Kidney epithelial cell (primary cell): ENCODE data around the gene TSPYL4. TPM values are rescaled to one million over a fixed set of nuclear protein-coding genes. Genes with fewer than 3 reads are reported as not detected.

Experiments used
- DNase-seq: peaks from one replicate; pipeline ENCODE4 v3.0.0-alpha.2; 2010; ENCODE audit warnings: low read depth
- H3K27me3 ChIP-seq: 2 replicates; pipeline ENCODE4 v1.6.0; 2011; ENCODE audit warnings: low read length; ENCODE audit not compliant: control insufficient read depth, insufficient read depth
- H3K36me3 ChIP-seq: 2 replicates; pipeline ENCODE4 v1.5.1; 2011; ENCODE audit warnings: low read length; ENCODE audit not compliant: control insufficient read depth, insufficient read depth
- H3K4me3 ChIP-seq: 2 replicates; pipeline ENCODE4 v1.5.1; 2011; ENCODE audit warnings: low read depth, mild to moderate bottlenecking, control low read depth, low read length
- total RNA-seq: library from RNA; depleted of rRNA; stranded (reverse); fragments of >200 nt; gene quantifications from 2 replicates; pipeline ENCODE4 v1.2.3, GENCODE V29; 2015
- TF ChIP-seq, protein P1 (sequence below): IDR thresholded peaks from 2 replicates; pipeline ENCODE4 v1.5.1; 2011; ENCODE audit warnings: mild to moderate bottlenecking, moderate library complexity, low read length, control low read depth, inconsistent platforms; ENCODE audit not compliant: insufficient read depth, poor library complexity, severe bottlenecking

TSPYL4 gene
- total RNA-seq, 1 donor from 2014 or later, result 13.5 TPM

GRCh38 chr6:116239256-116239655 is 14.6 kb downstream of the TSPYL4 start:
- no peak overlapping the region for H3K4me3 ChIP-seq
- DNase-seq, result no peak
- no peaks in the 10 kb centered on the region for H3K27me3 ChIP-seq
- no peaks in the 10 kb centered on the region for H3K36me3 ChIP-seq
- TF ChIP-seq, protein P1, sequence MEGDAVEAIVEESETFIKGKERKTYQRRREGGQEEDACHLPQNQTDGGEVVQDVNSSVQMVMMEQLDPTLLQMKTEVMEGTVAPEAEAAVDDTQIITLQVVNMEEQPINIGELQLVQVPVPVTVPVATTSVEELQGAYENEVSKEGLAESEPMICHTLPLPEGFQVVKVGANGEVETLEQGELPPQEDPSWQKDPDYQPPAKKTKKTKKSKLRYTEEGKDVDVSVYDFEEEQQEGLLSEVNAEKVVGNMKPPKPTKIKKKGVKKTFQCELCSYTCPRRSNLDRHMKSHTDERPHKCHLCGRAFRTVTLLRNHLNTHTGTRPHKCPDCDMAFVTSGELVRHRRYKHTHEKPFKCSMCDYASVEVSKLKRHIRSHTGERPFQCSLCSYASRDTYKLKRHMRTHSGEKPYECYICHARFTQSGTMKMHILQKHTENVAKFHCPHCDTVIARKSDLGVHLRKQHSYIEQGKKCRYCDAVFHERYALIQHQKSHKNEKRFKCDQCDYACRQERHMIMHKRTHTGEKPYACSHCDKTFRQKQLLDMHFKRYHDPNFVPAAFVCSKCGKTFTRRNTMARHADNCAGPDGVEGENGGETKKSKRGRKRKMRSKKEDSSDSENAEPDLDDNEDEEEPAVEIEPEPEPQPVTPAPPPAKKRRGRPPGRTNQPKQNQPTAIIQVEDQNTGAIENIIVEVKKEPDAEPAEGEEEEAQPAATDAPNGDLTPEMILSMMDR, result no peak

DNA sequence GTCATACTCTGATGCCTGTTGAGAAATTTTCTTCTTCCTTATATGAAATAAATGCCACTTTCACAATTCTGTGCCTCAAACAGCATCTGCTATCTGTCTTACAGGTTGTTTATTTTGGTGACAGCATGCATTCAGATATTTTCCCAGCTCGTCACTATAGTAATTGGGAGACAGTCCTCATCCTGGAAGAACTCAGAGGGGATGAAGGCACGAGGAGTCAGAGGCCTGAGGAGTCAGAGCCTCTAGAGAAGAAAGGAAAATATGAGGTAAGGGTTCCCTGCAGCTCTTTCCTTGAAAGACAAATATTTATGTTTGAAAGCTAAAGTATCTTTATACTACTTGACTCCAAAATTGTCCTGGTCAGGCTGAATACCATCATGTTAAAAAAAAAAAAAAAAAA is 15.8 kb downstream of the TSPYL4 start:
- TF ChIP-seq, protein P1, result no peak
- no peak for DNase-seq
- Histone ChIP-seq H3K27me3 (no peaks in the 10 kb centered on the region), H3K4me3 (no peak overlapping the region), H3K36me3 (no peaks in the 10 kb centered on the region)

DNA sequence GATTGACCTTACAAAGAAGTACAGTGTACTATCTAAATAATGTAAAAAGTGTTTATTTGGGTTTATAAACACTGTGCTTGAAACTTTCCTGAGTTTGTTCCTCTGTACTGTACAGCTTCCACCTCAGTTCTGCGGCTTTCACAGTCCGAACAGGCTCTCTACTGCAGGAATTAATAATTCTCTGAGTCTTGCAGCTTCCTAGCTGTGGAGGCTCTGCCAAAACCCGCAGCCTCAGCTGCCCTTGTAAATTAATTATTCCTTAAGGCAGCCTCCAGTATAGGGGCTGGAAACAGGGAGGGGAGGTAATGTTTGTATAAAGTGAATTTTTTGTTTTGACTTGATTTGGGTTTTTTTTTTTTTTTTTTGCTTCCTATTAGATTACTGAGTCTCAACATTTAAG is 19.2 kb downstream of the TSPYL4 start:
- no peak overlapping the region for H3K4me3 ChIP-seq
- H3K36me3 ChIP-seq, result no peaks in the 10 kb centered on the region
- no peaks in the 10 kb centered on the region for H3K27me3 ChIP-seq
- no peak for DNase-seq
- TF ChIP-seq, protein P1, result no peak

DNA sequence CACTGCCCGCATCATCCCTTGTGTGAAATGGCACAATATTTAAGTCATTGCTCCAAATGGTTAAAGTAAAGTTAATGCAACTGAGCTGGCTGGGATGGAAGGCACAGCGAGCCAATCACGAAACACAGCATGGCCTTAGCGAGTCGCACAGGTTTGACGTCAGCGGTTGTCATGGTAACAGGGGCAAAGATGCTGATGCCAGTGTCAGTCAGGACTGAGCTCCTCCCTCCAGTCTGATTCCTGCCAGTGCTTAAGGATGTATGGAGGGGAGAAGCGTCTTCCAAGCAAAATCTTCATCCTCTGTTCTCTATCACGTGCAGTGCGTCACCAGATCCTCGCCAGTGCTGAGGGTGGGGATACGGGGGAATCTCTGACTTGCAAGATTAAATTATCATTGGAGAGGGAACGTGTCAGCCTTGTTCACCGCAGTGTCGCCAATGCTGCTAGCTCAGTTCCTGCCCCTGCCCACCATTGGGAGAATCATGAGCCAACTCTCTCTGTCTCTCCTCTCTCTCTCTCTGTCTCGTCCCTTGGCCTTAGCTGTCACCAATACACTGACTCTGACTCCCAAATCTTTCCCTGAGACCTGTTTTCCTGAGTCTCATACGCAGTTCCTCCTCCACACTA is 24.5 kb downstream of the TSPYL4 start:
- Histone ChIP-seq H3K27me3 (no peaks in the 10 kb centered on the region), H3K4me3 (peak overlapping the region; percentile 16), H3K36me3 (no peaks in the 10 kb centered on the region)
- DNase-seq, result peak; percentile 77
- TF ChIP-seq, protein P1, result no peak

DNA sequence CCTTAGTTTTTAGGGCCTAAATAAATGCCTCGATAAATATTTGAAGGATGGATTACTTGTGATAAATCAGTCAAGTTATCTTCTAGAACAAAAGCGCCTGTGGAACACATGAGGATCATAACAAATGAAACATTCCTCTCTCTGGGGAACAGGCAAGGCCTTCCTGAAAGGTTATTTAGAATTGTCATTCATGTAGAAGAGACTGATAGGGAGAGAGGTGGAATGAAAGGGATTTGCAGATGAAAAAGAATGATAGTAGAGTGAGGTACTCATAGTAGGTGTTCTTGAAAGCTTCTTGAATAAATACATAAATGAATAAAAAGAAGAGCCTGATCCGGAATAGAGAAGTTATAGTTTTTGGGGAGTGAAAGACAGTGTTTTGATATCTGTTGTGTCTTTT is 30.5 kb downstream of the TSPYL4 start:
- no peak overlapping the region for H3K4me3 ChIP-seq
- no peak for DNase-seq
- H3K36me3 ChIP-seq, result peaks cover 1% of the 10 kb centered on the region
- TF ChIP-seq, protein P1, result no peak
- H3K27me3 ChIP-seq, result no peaks in the 10 kb centered on the region

- DNase-seq, result no peak
Observed at GRCh38 chr6:116221911-116222310, 32.0 kb downstream of the TSPYL4 start.

More at GRCh38 chr6:116221911-116222310, 32.0 kb downstream of the TSPYL4 start:
- H3K4me3 ChIP-seq, result no peak overlapping the region
- TF ChIP-seq, protein P1, result no peak
- no peaks in the 10 kb centered on the region for H3K27me3 ChIP-seq
- peaks cover 1% of the 10 kb centered on the region for H3K36me3 ChIP-seq
